ENCODE data around the gene SLC18B1. TPM values are rescaled to one million over a fixed set of nuclear protein-coding genes. Genes with fewer than 3 reads are reported as not detected.

SLC18B1 gene
- total and polyA plus RNA-seq, 2 of the 13 experiments (the other 11 are each of a cell fraction or from before 2014, with no cell fraction given) = 11.4 to 13.8 TPM

- TF ChIP-seq POLR2A (IDR thresholded peaks at IDR 0.05; ENCODE audit: insufficient read depth in 1 of 2, low read depth in 2 of 2, low read length in 2 of 2) (peak in 1 of 2 experiments; percentile 21; a peak in 1 of 4 replicates), ZNF256 (CRISPR knock-in tag; conservative IDR thresholded peaks at IDR 0.05) (no peak), GZF1 (CRISPR knock-in tag; IDR thresholded peaks at IDR 0.05) (no peak; the same call in 1 of the 2 replicates), TEAD3 (CRISPR knock-in tag; optimal IDR thresholded peaks at IDR 0.05; ENCODE audit: borderline replicate concordance) (peak; percentile 79), MEF2D (CRISPR knock-in tag; IDR thresholded peaks at IDR 0.05) (no peak), THAP11 (CRISPR knock-in tag; IDR thresholded peaks at IDR 0.05) (peak; percentile 42), ATF4 (CRISPR knock-in tag; IDR thresholded peaks at IDR 0.05) (no peak), HMG20A (CRISPR knock-in tag; IDR thresholded peaks at IDR 0.05; ENCODE audit: borderline replicate concordance) (0 out of 2 replicates have a peak, but pooled peaks have one; percentile 7), HIC2 (CRISPR knock-in tag; IDR thresholded peaks at IDR 0.05; ENCODE audit: low read depth) (no peak), XRCC5 (optimal IDR thresholded peaks at IDR 0.05; ENCODE audit: low read length) (peak; percentile 83), FOSL2 (CRISPR knock-in tag; IDR thresholded peaks at IDR 0.05) (0 out of 2 replicates have a peak, but pooled peaks have one; percentile 20), ELF3 (CRISPR knock-in tag; IDR thresholded peaks at IDR 0.05) (peak; percentile 88), KAT7 (CRISPR knock-in tag; IDR thresholded peaks at IDR 0.05; ENCODE audit: borderline replicate concordance) (no peak), BHLHE40 (IDR thresholded peaks at IDR 0.05; ENCODE audit: low read length) (peak; percentile 36; the same call in 1 of the 2 replicates), ZNF331 (CRISPR knock-in tag; IDR thresholded peaks at IDR 0.05) (peak; percentile 62; the same call in 1 of the 2 replicates), YY1 (IDR thresholded peaks at IDR 0.05; ENCODE audit: insufficient read depth, insufficient replicate concordance, low read depth, low read length) (peak; percentile 78), YEATS4 (CRISPR knock-in tag; IDR thresholded peaks at IDR 0.05; ENCODE audit: borderline replicate concordance) (peak; percentile 11; the same call in 1 of the 2 replicates), RFXANK (CRISPR knock-in tag; IDR thresholded peaks at IDR 0.05) (no peak), ZNF441 (CRISPR knock-in tag; IDR thresholded peaks at IDR 0.05; ENCODE audit: borderline replicate concordance) (no peak), HMGXB4 (CRISPR knock-in tag; IDR thresholded peaks at IDR 0.05; ENCODE audit: borderline replicate concordance in 1 of 2, low read depth in 1 of 2) (peak; percentile 93 to 98), E2F2 (CRISPR knock-in tag; IDR thresholded peaks at IDR 0.05; ENCODE audit: borderline replicate concordance) (no peak), KDM6A (CRISPR knock-in tag; IDR thresholded peaks at IDR 0.05; ENCODE audit: low read depth) (no peak), KLF11 (CRISPR knock-in tag; IDR thresholded peaks at IDR 0.05) (no peak), E2F1 (CRISPR knock-in tag; IDR thresholded peaks at IDR 0.05) (no peak)
Observed at GRCh38 chr6:132798869-132799538, 567 bp upstream of the SLC18B1 start (continued).

Data from HepG2 (cell line).